HS-5 (cell line): ENCODE data around the gene ULBP1.
A peak's percentile ranks its signal among the peaks of the same experiment; 100 is the strongest.
"Not testable (repeated sequence)": the region's sequence is repeated elsewhere in the genome, so short reads cannot be mapped to it uniquely, and the experiment has no call there.

ENCODE experiments used
- DNase-seq: peaks from one replicate; pipeline ENCODE4 v3.0.0-alpha.2; 2012; ENCODE audit warnings: low read depth

ULBP1 gene, protein sequence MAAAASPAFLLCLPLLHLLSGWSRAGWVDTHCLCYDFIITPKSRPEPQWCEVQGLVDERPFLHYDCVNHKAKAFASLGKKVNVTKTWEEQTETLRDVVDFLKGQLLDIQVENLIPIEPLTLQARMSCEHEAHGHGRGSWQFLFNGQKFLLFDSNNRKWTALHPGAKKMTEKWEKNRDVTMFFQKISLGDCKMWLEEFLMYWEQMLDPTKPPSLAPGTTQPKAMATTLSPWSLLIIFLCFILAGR

DNA sequence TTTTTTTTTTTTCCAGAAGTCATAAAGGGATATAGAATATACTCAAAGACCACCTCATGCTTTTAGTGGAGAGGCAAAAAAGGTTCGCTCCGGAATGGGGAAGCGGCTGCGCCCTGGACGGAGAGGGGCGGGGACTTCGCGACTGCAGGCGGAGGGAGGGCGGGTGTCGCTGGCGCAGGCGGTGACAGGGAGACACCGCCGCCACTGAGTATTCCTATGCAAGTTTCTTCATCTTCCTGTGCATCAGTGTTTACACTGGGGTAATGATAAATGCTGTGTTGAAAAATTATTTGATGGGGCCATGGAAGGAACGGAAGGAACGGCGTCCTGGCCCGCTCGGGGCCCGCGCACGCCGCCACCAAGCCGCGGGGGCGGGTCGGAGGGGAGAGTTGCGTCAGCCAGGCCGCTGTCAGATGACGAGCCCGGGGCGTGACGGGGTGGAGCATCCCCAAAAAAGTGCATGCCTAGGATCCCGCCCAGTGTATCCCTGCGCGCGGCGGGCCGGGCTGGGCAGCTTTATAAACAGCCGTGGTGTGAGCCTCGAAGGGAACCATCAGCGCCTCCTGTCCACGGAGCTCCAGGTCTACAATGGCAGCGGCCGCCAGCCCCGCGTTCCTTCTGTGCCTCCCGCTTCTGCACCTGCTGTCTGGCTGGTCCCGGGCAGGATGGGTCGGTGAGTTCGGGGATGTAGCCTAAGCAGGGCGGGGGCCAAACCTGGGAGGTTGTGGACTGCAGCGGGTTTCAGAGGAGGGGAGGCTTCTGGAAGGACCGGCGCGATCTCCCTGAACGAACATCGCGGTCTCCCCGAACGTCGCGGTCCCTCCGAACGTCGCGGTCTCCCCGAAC is at the start of gene ULBP1:
Gene ULBP1, plus strand, starts transcription at position 482 of the 846 bp plus-strand sequence. Its CDS starts 107 bp downstream, at position 589.
- no peak for DNase-seq

DNA sequence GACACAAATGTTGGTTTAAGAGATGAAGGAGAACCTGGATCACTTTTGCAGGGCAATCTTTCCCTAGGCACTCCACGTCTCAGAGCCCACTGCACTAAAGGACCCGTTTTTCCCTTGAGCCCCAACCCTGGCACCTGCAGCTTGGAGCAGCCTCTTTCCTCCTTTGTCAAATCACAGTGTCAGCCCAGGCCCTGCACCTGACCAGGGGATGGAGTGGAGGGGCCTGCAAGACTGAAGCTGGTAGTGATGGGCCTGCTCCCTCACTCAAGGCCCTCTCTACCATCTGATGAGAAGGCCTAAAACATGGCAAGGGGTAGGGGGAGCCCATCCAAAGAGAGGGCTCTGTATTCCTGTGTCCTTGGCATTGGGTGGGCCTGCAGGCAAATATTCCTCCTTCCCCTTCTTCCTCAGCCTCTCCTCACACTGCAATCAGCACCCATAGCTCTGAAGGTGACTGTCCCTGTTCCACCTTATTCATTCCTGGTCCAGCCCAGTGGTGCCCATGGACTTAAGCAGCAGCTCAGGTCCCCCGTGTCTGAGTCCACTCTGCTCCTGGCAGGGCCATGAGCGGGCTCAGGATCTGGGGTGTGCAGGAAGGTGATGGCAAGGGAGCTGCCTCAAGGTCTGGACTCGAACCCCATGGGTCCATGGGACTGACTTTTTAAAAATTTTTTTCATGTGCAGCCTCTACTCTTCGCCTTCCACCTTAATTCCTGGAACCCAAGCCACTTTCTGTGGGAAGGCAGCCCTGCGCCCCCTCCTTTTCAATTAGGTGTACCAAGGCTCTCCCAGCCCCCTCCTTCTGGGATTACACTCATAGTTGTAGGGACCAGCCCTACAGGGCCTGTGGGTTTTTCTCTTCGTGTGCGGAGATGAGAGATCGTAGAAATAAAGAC is 47.5 kb upstream of the ULBP1 start:
- no peak for DNase-seq

DNA sequence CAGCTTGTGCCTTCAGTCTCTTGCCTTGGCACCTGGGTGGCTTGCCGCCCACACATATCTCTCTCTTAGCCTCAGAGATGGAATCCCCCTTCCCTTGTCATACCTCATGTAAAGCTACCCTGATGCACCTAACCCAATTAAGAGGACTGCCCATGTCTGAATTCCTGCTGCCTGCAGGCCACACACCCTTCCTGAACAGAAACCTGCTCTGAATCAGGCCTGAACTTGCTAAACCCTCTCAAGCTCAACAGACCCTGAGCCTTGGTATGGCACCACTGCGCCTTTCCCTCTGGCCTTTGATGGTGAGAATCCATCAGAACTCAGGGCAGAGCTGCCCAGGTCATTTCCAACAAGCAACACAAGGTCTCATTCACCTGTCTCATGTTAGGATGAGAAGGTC is 46.1 kb upstream of the ULBP1 start:
- no peak for DNase-seq

DNA sequence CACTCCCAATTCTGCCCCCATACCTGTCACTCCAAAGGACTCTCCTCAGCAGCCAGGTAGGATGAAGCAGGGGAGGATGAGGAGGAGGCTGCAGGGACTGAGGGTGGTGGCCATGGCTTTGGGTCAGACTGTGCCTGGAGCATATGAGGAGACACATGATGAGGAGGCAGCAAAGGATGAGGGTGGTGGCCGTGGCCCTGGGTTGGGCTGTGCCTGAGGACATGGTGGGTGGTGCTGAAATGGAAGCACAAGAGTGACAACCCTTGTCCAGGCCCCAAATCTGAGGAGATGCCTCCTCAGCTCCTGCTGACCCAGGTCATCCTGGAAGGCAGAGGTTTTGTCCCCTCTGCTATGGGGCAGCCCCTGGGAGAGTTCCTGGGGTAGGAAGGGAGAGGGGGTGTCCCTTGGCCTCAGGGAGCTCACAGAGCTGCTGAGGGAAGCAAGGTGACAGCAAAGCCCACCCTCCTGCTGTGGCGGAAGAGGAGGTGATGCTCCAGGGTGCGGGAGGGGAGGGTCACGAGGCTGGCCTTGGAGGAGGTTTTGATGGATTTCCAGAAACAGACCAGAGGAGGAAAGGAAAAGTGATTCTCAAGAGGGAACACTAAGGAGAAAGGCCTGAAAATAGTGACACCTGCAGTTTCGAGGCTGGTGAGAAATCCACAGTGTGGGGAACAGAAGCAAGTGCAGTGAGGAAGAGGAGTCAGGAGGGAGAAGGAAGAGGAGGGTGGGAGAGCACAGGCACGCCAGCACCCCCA is 45.4 kb upstream of the ULBP1 start:
- DNase-seq, result no peak

DNA sequence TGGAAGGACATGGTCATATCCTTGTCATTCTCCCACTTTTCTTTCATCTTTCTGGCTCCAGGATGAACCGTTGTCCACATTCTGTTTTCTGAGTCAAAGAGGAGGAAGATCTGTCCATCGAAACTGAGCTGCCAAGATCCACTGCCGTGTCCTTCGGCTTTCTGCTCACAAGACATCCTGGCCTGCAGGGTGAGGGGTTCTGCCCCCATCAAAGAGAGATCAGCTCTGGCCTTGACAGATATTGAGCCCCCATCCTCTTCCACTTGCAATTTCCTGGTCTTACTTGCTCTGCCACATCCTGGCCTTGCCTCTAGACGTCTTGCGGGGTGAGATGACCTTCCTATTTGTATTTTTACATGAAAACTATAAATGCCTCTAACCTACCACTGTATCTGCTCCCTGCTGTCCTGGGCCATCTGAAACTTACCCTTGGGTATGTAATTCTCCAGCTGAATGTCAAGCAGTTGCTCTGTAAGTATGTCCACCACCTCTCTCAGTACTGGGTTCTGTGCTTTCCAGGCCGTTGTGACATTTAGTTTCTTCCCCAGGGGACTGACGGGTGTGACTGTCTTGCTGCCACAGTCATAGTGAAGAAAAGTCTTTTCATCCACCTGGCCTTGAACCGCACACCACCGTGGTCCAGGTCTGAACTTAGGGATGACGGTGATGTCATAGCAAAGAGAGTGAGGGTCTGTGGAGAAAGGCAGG is 44.5 kb upstream of the ULBP1 start:
- DNase-seq, result not testable (repeated sequence)

DNA sequence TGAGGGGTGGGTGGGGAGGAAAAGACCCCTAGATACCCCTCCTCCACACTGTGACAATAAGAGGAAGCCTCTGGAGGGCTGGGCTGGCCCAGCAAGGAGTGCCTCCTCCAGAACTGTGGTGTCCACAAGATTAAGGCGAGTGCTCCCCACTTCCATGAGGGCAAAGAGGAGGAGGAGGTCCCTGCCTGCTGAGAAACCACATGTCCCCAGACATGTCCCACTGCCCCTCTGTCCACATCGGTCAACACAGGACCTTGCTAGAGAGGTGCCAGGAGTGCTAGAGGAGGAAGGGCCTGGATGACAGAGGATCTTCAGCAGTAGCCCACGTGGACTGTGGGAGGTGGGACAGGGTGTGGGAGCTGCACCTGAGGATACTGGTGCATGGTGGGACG is 43.9 kb upstream of the ULBP1 start:
- no peak for DNase-seq

DNA sequence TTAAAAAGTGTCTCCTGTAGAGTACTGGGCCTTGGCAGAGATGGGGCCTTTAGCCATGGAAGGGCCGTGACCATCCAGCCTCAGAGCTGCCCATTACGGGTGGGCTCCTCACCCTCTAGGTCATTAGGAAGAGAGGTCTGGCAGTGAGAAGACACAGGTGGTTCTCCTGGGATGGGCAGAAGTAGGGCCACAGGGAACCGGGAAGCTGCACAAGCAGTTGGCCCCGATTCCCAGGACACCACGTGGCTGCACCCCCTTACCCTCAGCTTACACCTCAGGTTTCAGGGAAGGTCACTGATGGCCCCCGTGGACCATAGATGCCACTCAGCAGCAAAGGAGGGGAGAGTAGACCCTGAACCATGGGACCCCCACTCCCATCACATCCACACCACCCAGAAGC is 42.4 kb upstream of the ULBP1 start:
- no peak for DNase-seq

DNA sequence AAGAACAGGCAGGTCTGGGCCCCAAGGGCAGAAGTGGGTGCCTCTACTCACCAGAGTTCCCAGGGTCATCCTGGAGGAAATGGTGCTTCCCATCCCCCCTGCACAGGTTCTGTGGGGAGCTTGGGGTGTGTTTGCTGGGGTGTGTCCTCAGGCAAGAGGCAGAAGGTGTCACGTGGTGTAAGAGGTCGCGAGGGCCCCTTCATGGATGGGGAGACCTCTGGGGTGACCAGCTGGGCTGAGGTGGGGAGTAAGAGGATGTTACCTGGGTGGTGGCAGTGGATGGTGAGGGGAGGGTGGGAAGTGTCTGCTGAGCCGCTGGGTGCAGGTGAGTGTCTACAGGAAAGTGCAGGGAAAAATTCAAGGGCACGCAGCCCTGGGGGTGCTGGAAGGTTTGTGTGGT is 41.7 kb upstream of the ULBP1 start:
- DNase-seq, result not testable (repeated sequence)

DNA sequence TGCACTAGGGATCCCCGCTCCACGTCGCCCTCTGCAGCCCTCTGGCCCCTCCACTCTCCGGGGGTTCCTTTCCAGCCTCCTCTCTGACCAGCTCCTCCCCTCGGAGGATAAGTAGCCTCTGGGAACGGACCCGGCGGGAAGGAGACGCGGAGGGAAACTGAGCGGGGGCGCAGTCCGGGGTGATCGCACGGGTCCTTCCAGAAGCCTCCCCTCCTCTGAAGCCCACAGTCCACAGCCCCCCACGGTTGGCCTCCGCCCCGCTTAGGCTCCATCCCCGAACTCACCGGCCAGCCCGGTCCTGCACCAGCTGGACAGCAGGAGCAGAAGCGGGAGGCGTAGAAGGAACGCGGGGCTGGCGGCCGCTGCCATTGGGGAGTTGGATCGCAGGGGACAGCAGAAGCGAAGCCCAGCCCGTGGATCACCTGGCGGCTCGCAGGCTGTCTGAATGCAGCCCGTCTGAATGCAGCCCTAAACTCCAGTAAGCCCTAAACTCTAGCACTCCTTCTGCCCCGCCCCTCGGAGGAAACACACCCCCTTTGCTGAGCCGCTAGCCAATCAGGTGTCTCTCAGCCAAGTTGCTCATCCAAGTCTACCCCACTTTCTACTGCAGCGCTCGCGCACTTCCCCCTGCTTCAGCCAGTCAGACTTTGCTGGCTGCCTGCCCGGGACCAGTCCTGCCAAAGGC is 41.0 kb upstream of the ULBP1 start, which contains the start of gene RAET1G:
Gene RAET1G, minus strand, starts transcription at position 480 of the 685 bp plus-strand sequence. Its CDS starts 111 bp downstream, at position 369.
- peak; percentile 83 for DNase-seq

DNA sequence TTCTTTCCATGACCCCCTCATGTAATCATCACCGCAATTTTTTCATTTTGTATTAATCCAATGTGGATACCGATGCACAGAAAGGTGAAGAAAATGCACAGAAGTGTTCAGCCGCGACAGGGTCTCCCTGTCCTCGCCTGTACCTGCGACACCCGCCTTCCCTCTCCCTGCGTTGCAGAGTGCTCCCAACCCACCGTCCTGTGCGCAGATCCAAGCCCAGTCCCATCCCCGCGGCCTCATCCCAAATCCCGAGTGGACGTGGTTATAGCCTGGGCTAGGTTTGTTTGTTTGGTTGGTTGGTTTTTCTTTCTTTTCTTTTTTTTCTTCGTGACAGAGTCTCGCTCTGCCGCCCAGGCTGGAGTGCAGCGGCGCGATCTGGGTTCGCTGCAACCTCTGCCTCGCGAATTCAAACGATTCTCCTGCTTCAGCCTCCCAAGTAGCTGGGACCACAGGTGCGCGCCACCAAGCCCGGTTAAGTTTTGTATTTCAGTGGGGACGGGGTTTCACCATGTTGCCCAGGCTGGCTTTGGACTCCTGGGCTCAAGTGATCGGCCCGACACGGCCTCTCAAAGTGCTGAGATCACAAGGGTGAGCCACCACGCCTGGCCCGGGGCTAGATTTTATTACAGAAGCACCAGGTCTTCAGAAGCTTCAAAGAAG is 40.3 kb upstream of the ULBP1 start:
- no peak for DNase-seq

DNA sequence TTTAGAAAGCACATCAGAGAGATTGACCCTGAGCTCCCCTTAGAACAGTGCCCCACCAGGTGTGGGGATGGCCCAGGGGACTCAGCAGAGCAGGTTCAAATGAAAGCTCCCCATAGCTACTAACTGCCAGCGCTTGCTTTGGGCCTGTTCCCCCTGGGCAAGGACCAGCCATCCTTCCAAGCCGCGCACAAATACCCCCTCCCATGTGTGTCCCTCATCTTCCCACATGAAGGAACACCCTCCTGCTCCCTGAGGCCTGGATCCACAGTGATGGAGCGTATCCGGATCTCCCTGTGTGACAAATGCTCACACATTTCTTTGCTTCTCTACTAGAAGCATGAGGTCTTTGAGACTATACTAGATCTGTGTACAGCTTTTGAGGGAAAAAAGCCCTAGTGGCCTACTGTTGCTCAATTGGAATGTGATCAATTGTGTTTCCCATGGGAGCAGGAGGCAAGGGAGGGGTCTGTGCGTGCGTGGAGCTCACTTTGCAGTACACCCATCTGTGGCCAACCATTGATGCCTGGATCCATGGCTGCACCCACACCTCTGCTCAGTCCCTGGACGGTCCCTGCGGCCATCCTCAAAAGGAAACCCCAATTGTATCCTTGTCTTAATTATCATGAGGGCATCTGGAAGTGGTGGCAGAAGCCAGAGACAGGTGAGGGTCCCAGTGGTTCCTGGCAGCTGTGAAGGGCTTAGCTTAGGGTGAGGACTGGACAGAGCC is 39.4 kb upstream of the ULBP1 start:
- DNase-seq, result no peak

DNA sequence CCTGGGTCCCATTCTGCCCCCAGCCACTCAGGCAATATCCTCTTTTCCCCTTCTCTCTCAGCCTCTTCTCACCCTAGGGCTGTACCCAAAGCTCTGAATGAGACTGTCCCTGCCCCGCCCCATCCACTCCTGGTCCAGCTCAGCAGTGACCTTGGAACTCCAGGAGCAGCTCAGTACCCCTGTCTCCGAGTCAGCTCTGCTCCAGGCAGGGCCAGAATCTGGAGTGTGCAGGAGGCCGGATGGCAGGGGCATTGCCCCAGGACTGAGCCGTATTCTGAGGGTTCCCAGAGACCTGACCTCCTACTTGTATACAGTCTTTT is 38.9 kb upstream of the ULBP1 start:
- DNase-seq, result no peak

DNA sequence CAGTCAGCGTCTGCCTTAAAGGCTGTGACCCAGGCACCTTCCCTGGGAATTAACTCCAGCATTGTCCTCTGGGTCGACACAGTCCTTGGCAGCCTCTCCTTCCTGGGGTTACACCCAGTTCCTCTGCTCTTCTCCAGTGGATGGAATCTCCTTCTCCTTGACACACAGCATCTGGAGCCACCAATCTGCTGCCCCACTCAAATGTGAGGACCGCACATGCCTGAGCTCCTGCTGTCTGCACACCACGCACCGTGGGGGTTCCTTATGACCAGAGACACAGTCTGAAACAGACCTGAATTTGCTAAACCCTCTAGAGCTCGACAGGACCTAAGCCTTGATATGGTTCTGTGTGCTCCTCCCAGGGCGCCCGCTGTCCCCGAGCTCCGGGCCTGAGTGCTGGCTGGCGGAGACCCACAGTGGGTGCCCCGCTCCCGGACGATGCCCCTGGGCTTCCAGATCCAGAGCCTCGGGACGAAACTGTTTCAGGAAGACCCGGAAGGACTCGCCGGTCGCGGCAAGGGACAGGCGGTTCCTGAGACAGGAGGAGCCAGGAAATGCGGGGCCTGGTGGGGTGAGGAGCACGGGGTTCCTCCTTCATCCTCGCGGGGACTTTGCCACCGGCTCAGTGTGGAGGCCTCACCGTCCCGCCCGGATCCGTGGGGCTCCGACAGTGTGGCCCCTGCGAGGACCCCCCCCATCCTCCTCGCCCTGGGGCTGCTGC is 38.3 kb upstream of the ULBP1 start:
- no peak for DNase-seq

DNA sequence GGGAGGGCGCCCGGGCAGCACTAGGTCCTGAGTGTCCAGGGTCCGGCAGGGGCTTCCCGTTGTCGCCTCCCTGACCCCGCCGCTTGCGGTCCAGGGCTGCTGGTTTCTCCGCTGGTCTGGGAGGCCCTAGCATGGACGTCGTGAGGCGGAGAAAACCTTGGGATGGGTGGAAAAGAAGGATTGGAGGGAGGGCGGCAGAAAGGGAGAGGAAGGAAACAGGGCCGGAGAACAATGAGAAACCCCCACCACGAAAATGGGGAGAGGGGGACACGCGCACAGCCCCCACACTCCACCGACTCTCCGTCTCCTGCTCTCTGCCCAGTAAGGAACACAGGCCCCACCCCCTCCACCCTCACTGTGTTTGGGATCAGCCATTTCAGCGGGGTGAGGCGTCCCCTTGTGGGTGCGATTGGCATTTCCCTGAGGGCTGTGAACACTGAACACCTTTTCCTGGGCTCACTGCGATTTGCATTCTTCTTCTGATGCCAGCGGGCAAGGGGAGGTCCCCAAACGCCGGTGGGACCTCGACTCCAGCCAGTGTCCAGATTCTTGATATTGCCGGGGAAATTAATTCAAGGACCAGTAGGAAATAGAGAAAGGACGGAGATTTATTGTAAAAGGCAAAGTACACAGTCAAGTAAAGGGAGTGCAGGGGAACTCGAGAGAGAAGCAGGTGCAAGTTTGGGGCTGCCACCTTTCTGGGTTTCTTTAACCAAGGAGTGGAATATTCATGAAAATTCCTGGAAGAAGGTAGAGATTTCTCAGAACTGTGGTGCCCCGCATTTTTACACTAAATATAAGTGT is 37.6 kb upstream of the ULBP1 start:
- peak; percentile 53 for DNase-seq

DNA sequence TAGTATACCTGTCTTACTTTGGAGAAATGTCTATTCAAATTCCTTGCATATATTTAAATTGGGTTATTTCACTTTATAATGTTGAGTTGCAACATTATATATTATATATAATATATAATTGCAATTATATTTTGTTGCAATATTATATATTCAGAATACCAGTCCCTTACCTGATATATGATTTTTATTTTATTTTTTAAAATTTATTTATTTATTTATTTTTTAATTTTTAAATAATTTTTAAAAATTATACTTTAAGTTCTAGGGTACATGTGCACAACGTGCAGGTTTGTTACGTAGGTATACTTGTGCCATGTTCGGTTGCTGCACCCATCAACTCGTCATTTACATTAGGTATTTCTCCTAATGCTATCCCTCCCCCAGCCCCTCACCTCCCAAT is 36.7 kb upstream of the ULBP1 start:
- not testable (repeated sequence) for DNase-seq

DNA sequence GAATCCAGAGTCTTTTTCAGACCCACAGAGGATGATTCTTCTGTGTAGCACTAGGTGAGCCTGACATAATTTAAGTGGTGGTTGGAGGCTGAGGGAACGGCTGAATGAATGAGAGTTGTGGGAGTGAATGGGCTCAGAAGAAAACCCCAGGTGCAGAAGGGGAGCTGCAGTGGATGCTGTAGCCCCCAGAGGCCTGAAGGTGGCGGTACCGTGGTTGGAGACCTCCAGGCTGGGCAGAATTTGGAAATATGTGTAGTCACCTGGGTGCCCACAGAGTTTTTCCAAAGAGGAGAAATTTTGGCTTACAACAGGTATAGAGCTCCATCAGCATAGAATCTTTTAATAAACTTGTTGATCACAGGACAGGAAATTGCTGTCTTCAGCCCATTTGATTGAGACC is 34.3 kb upstream of the ULBP1 start:
- DNase-seq, result no peak

DNA sequence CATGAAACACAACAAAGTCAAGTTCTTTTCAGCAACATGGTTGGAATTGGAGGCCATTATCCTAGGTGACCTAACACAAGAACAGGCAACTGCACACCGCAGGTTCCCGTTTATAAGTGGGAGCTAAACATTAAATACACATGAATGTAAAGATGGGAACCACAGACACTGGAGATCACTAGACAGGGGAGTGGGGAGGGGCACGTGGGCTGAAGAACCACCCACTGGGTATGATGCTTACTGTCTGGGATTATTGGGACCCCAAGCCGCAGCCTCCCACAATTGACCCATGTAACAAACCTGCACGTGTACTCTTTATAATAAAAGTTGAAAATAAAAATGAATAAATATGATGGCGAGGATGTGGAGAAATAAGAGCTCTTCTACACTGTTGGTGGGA is 32.2 kb upstream of the ULBP1 start:
- no peak for DNase-seq

DNA sequence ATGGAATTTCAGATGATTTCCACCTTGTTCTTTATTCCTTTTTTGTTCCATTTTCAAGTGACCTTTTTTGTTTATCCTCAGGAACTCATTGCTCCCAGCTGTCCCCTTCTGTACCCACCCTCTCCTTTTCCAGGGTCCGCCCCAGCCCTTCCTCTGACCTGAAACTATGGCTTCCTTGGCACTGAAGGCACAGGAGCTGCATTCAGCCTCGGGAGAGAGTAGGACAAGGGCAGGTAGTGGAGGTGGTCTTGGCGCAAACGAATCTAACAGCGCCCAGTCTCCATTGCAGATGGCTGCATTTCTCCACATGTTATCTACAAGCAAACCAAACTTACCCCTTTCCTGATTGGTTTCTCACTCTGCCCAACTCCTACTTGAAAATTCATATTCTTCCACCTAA is 30.7 kb upstream of the ULBP1 start:
- DNase-seq, result no peak
